BJ (cell line): ENCODE data around the gene ATE1. TPM values are rescaled to one million over a fixed set of nuclear protein-coding genes. Genes with fewer than 3 reads are reported as not detected.

Source experiments
- CTCF ChIA-PET: fragments of 350-600 bp; formaldehyde crosslinking; extraction: SDS; loops from one replicate; lab custom pipeline; 2021; ENCODE audit warnings: antibody characterized with exemption, inconsistent platforms; lab: Yijun Ruan, JAX
- POLR2A ChIA-PET: fragments of 300-600 bp; sonication (Branson Sonifier 250); formaldehyde crosslinking; extraction: SDS; loops from one replicate; lab custom pipeline; 2021; ENCODE audit warnings: antibody characterized with exemption; lab: Charles Lee
- DNase-seq: peaks from one replicate; pipeline ENCODE4 v3.0.0-alpha.2; 2011; ENCODE audit warnings: low read depth
- H3K27me3 ChIP-seq: 2 replicates; pipeline ENCODE4 v1.6.0; 2011; ENCODE audit warnings: low read length; ENCODE audit not compliant: control insufficient read depth, insufficient read depth
- H3K36me3 ChIP-seq: 2 replicates; pipeline ENCODE4 v1.5.1; 2011; ENCODE audit warnings: low read length; ENCODE audit not compliant: control insufficient read depth, insufficient read depth
- H3K4me3 ChIP-seq: 2 replicates; pipeline ENCODE4 v1.5.1; 2011; ENCODE audit warnings: low read depth, mild to moderate bottlenecking, control low read depth, low read length
- CTCF ChIP-seq: IDR thresholded peaks from 2 replicates; pipeline ENCODE4 v1.5.1; 2011; ENCODE audit warnings: low read depth, mild to moderate bottlenecking, control low read depth, inconsistent platforms, low read length, moderate library complexity; ENCODE audit not compliant: insufficient read depth
- polyA plus RNA-seq: library from polyadenylated mRNA; depleted of rRNA; stranded (reverse); fragments of >200 nt; gene quantifications from 2 replicates; pipeline ENCODE4 v1.2.3, GENCODE V29; 2011

Gene ATE1
- polyA plus RNA-seq, 1 experiment, result 7.4 TPM

GRCh38 chr10:121904888-121905287 lies 22.9 kb downstream of the ATE1 start:
- Histone ChIP-seq H3K36me3 (no peaks in the 10 kb centered on the region), H3K27me3 (no peaks in the 10 kb centered on the region), H3K4me3 (no peak overlapping the region)
- ChIA-PET POLR2A (no interaction called here), CTCF (interaction anchor here (0.6 to 1.3 kb wide), 2 partner anchors 18 to 472 kb away, joined by 3 to 5 read pairs; no protein-coding TSS in a partner anchor)
- TF ChIP-seq CTCF, result no peak
- DNase-seq, result no peak

GRCh38 chr10:121900443-121901174 lies 27.2 kb downstream of the ATE1 start:
- ChIA-PET POLR2A (no interaction called here), CTCF (interaction anchor here (0.7 to 5.5 kb wide), 25 partner anchors 9 to 964 kb away, joined by 3 to 29 read pairs (median 5); no protein-coding TSS in a partner anchor)

GRCh38 chr10:121899727-121900126 lies 28.1 kb downstream of the ATE1 start:
- TF ChIP-seq CTCF, result no peak
- Histone ChIP-seq H3K27me3 (no peaks in the 10 kb centered on the region), H3K4me3 (no peak overlapping the region), H3K36me3 (peaks cover 1% of the 10 kb centered on the region; the same call in 1 of the 2 replicates)
- ChIA-PET POLR2A (no interaction called here), CTCF (interaction anchor here (1.7 to 5.5 kb wide), 8 partner anchors 8 to 957 kb away, joined by 5 to 29 read pairs (median 12); no protein-coding TSS in a partner anchor)
- no peak for DNase-seq

More at GRCh38 chr10:121900443-121901174, 27.2 kb downstream of the ATE1 start:
- DNase-seq, result no peak
- no peak overlapping the region for H3K4me3 ChIP-seq
- H3K27me3 ChIP-seq, result no peaks in the 10 kb centered on the region
- H3K36me3 ChIP-seq, result peaks cover 1% of the 10 kb centered on the region; the same call in 1 of the 2 replicates
- peak; percentile 68 for TF ChIP-seq CTCF

- no peak for DNase-seq
- no peak for TF ChIP-seq CTCF
- H3K27me3 ChIP-seq, result no peaks in the 10 kb centered on the region
- H3K4me3 ChIP-seq, result no peak overlapping the region
- ChIA-PET POLR2A (no interaction called here), CTCF (interaction anchor here (1.3 to 2.7 kb wide), 2 partner anchors 9 to 68 kb away, joined by 5 to 12 read pairs; no protein-coding TSS in a partner anchor)
- H3K36me3 ChIP-seq, result peaks cover 1% of the 10 kb centered on the region; the same call in 1 of the 2 replicates
These were observed 36.7 kb downstream of the ATE1 start for GRCh38 chr10:121891103-121891502.

- Histone ChIP-seq H3K27me3 (no peaks in the 10 kb centered on the region), H3K36me3 (peaks cover 2% of the 10 kb centered on the region), H3K4me3 (no peak overlapping the region)
- TF ChIP-seq CTCF, result no peak
- DNase-seq, result no peak
- POLR2A ChIA-PET, result no interaction called here
- CTCF ChIA-PET, result interaction anchor here (0.8 to 3.8 kb wide), 2 partner anchors 9 to 942 kb away, joined by 3 to 29 read pairs; no protein-coding TSS in a partner anchor
These were observed 38.6 kb downstream of the ATE1 start for GRCh38 chr10:121889212-121889611.
